Right lobe of liver (tissue), 6 donors: ENCODE data around the gene DBN1. TPM values are rescaled to one million over a fixed set of nuclear protein-coding genes. Genes with fewer than 3 reads are reported as not detected.
A peak's percentile ranks its signal among the peaks of the same experiment; 100 is the strongest.

ENCODE experiments used
- ATAC-seq, 4 donors: fragments of 200-7000 bp; cut with Tn5 transposase; one replicate each; pipeline ENCODE4 v1.9.1; 2020; ENCODE audit warnings: mild to moderate bottlenecking in 4 of 4, moderate library complexity in 4 of 4
- DNase-seq, 3 donors: peaks; one replicate each; pipeline ENCODE4 v3.0.0-alpha.2; 2020
- H3K27ac ChIP-seq, 3 donors: fragments of 200-600 bp; one replicate each; pipeline ENCODE4 v1.8.0; 2022
- H3K27me3 ChIP-seq, 2 donors: fragments of 200-600 bp; one replicate each; pipeline ENCODE4 v1.8.0; 2022
- H3K36me3 ChIP-seq, 4 donors: fragments of 200-600 bp; sonication (generic) in 1 of 4; one replicate each; pipeline versions ENCODE4 v1.5.1 to v1.8.0; 2017 to 2022; ENCODE audit warnings: control low read depth in 1 of 4
- H3K4me1 ChIP-seq, 4 donors: fragments of 200-600 bp; sonication (generic) in 1 of 4; one replicate each; pipeline versions ENCODE4 v1.5.1 to v1.8.0; 2017 to 2022; ENCODE audit warnings: control low read depth in 1 of 4
- H3K4me3 ChIP-seq, 3 donors: fragments of 200-600 bp; one replicate each; pipeline ENCODE4 v1.8.0; 2022
- H3K9me3 ChIP-seq, 4 donors: fragments of 200-600 bp; sonication (generic) in 1 of 4; one replicate each; pipeline versions ENCODE4 v1.5.1 to v1.8.0; 2017 to 2022; ENCODE audit warnings: control low read depth in 1 of 4
- POLR2A ChIP-seq: fragments of 450-650 bp; IDR thresholded peaks from one replicate; pipeline ENCODE4 v1.6.1; 2017; ENCODE audit warnings: antibody characterized with exemption, mild to moderate bottlenecking
- WGBS: methylation state at CpG from one replicate; pipeline ENCODE4 v1.1.6; 2018; ENCODE audit warnings: low coverage, low lambda C conversion rate; ENCODE audit not compliant: insufficient coverage; ENCODE audit errors: missing lambda C conversion rate; 5-methylcytosine and 5-hydroxymethylcytosine counted together
- intact Hi-C, 2 donors: fragments of 100-400 bp; cut with DNase I; formaldehyde crosslinking; loops; one replicate each; pipeline versions ENCODE4 v1.11.2 to v1.14.1; 2022
- total RNA-seq, 6 experiments: library from RNA; depleted of rRNA in 2 of 6; stranded (reverse); fragments of >200 nt in 2 of 6; fragmentation: NEBNext Ultra II Directional in 3 of 6; extraction: Animal tissue kit (Norgen Biotek cat#: 25700) in 3 of 6; gene quantifications; one replicate each; pipeline versions ENCODE4 v1.1.0 to v1.2.4, GENCODE V29; 2016 to 2023
- TF ChIP-seq, protein P1 (sequence below), 4 donors: fragments of 200-600 bp in 3 of 4; fragments of 450-650 bp in 1 of 4; IDR thresholded peaks; one replicate each; pipeline versions ENCODE4 v1.5.1 to v1.8.0; 2016 to 2022; ENCODE audit warnings: antibody characterized with exemption in 4 of 4, mild to moderate bottlenecking in 2 of 4
- donor health status: DM: no; HTN: yes; CAD: no.
- donor health status: DM: no; HTN: no; CAD: no.
- donor health status: DM: no; HTN: no; CAD: no.
- donor health status: DM: no; HTN: yes; CAD: no.
- donor health status: DM: no; HTN: yes; CAD: no.

DBN1 gene
- total RNA-seq, 6 experiments from 2014 or later = 1.1 to 4.6 (median 3.1) TPM

DNA sequence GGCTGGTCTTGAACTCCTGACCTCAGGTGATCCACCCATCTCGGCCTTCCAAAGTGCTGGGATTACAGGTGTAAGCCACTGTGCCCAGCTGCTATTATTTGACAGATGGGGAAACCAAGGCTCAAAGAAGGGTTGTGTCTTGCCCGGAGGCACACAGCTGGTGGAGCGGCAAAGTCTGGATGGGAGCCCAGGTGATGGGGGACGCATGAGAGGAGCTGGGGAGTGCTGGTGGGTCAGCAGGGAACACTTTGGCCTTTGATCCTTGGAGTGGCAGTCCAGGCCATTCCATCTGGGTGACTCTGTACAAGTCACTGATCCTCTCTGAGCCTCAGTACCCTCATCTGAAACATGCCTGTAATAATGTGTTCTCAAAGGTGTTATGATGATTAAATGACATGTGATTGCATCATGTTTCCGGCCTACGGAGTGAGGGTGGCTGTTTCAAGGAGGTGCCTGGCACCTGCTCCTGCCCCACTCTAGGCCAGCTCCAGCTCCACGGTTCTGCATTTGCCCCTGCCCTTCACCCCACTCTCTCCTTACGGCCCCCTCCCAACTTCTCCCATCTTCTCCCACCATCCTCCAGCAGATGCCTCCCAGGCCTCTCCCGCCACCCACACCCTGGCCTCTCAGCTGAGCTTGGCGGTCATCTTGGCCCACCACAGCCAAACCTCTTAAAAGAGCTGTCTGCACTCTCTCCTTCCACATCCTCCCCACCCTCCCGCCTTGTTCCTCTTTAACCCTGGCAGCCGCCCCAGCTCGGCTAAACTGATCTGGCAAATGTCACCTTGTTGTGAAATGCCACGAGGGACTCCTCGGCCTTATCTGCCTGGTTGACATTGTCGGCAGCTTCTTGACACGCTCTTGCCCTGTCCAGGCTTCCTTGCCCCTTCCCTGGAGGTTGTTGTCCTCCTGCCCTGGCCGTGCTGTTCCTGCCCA, 5.5 kb upstream of the DBN1 start:
- H3K4me1 ChIP-seq = peaks cover 0 to 17% (median 8%) of the 10 kb centered on the region in 4 donors
- H3K4me3 ChIP-seq = no peak overlapping the region
- ATAC-seq (peak; percentile 80 to 93 (median 88)), DNase-seq (peak; percentile 77 to 87 (median 85))
- H3K27ac ChIP-seq = peak overlapping the region in 1 of 3 donors; percentile 32
- intact Hi-C loops = no loop called here
- no peaks in the 10 kb centered on the region for H3K9me3 ChIP-seq
- H3K27me3 ChIP-seq = no peaks in the 10 kb centered on the region
- no peak for TF ChIP-seq POLR2A
- TF ChIP-seq, protein P1, sequence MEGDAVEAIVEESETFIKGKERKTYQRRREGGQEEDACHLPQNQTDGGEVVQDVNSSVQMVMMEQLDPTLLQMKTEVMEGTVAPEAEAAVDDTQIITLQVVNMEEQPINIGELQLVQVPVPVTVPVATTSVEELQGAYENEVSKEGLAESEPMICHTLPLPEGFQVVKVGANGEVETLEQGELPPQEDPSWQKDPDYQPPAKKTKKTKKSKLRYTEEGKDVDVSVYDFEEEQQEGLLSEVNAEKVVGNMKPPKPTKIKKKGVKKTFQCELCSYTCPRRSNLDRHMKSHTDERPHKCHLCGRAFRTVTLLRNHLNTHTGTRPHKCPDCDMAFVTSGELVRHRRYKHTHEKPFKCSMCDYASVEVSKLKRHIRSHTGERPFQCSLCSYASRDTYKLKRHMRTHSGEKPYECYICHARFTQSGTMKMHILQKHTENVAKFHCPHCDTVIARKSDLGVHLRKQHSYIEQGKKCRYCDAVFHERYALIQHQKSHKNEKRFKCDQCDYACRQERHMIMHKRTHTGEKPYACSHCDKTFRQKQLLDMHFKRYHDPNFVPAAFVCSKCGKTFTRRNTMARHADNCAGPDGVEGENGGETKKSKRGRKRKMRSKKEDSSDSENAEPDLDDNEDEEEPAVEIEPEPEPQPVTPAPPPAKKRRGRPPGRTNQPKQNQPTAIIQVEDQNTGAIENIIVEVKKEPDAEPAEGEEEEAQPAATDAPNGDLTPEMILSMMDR (IDR thresholded peaks at IDR 0.05) = no peak
- WGBS = 22% methylated on average over 17 of the region's 18 CpGs
- H3K36me3 ChIP-seq = no peaks in the 10 kb centered on the region

DNA sequence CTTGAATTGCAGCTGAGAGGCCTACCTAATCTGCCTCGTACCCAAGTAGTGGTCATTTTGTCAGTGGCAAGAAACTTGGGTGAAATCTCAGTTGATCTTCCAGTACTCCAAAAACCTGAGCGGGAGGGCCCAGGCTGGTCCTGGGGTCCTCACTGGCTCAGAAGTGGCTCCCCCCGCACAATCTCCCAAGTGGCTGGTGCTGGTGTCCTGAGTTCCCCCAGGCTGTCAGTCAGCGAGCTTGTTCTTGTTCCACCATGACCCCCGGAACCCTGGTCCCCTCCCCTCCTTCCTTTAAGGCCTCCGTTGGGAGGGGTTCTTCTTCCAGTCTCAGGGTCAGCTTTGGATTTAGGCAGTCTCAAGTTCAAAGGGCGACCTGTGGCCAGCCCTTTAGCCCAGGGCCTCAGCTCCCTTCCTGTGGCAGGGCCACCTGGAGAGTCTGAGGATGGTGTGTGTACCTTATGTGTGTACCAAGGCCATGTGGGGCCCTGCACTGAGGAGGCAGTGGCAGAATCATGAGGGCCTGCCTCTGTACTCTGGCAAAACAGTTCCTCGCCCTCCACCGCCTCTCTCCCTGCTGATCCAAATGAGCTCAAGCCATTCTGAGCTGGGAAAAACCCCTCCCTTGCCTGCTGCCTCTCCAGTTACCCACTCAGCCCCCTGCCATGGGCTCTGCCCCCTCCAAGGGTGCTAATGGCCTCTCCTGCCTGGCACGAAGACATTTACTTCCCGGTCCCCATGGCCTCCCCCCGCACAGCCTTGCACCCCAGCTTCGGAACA, 4.5 kb upstream of the DBN1 start:
- 100% methylated on average over 5 of the region's 13 CpGs for WGBS
- ATAC-seq (no peak), DNase-seq (no peak)
- Histone ChIP-seq H3K4me3 (no peak overlapping the region), H3K9me3 (no peaks in the 10 kb centered on the region), H3K4me1 (peaks cover 0 to 17% (median 8%) of the 10 kb centered on the region in 4 donors), H3K36me3 (no peaks in the 10 kb centered on the region), H3K27ac (no peak overlapping the region), H3K27me3 (no peaks in the 10 kb centered on the region)
- no peak for TF ChIP-seq POLR2A
- TF ChIP-seq, protein P1 (IDR thresholded peaks at IDR 0.05) = no peak
- intact Hi-C loops = no loop called here

- Histone ChIP-seq H3K4me1 (peaks cover 0 to 22% (median 8%) of the 10 kb centered on the region in 4 donors), H3K36me3 (no peaks in the 10 kb centered on the region), H3K9me3 (no peaks in the 10 kb centered on the region), H3K27ac (no peak overlapping the region), H3K27me3 (no peaks in the 10 kb centered on the region), H3K4me3 (no peak overlapping the region)
- TF ChIP-seq, protein P1 (IDR thresholded peaks at IDR 0.05) = no peak
- no peak for TF ChIP-seq POLR2A
- ATAC-seq = no peak
- intact Hi-C loops = no loop called here
- no peak for DNase-seq
- 82% methylated on average over 8 of the region's 18 CpGs for WGBS
Measured at GRCh38 chr5:177476531-177477233, 3.2 kb upstream of the DBN1 start.
